ENCODE measurements around the gene EFNA3.
A peak's percentile ranks its signal among the peaks of the same experiment; 100 is the strongest.

EFNA3 gene

GRCh38 chr1:155040358-155041093 lies 38.1 kb upstream of the EFNA3 start:
- H3K4me3 ChIP-seq (replicated peaks; ENCODE audit: low read depth, low read length): no peak overlapping the region
- TF ChIP-seq CTCF (IDR thresholded peaks at IDR 0.05; ENCODE audit: low read length, missing control alignments): no peak

GRCh38 chr1:155042789-155043188 lies 35.8 kb upstream of the EFNA3 start:
- H3K4me3 ChIP-seq (replicated peaks; ENCODE audit: low read depth, low read length): no peak overlapping the region
- TF ChIP-seq CTCF (IDR thresholded peaks at IDR 0.05; ENCODE audit: low read length, missing control alignments): no peak
- DNase-seq (ENCODE audit: low read depth): no peak

More at GRCh38 chr1:155040358-155041093, 38.1 kb upstream of the EFNA3 start:
- DNase-seq (ENCODE audit: low read depth): no peak

- no peak for TF ChIP-seq CTCF (IDR thresholded peaks at IDR 0.05; ENCODE audit: low read length, missing control alignments)
- no peak for DNase-seq (ENCODE audit: low read depth)
- H3K4me3 ChIP-seq (replicated peaks; ENCODE audit: low read depth, low read length): no peak overlapping the region
Measured at GRCh38 chr1:155043301-155043702, 35.3 kb upstream of the EFNA3 start.

GRCh38 chr1:155043793-155044192 lies 34.8 kb upstream of the EFNA3 start:
- H3K4me3 ChIP-seq (replicated peaks; ENCODE audit: low read depth, low read length): no peak overlapping the region
- DNase-seq (ENCODE audit: low read depth): no peak
- no peak for TF ChIP-seq CTCF (IDR thresholded peaks at IDR 0.05; ENCODE audit: low read length, missing control alignments)

GRCh38 chr1:155044365-155044764 lies 34.3 kb upstream of the EFNA3 start:
- no peak for TF ChIP-seq CTCF (IDR thresholded peaks at IDR 0.05; ENCODE audit: low read length, missing control alignments)
- H3K4me3 ChIP-seq (replicated peaks; ENCODE audit: low read depth, low read length): no peak overlapping the region
- DNase-seq (ENCODE audit: low read depth): no peak

GRCh38 chr1:155044812-155045657 lies 33.6 kb upstream of the EFNA3 start:
- TF ChIP-seq CTCF (IDR thresholded peaks at IDR 0.05; ENCODE audit: low read length, missing control alignments): peak; percentile 84
- H3K4me3 ChIP-seq (replicated peaks; ENCODE audit: low read depth, low read length): no peak overlapping the region
- peak; percentile 86 for DNase-seq (ENCODE audit: low read depth)

Data from fibroblast of pulmonary artery (primary cell).